HCT116 (cell line): ENCODE data around the gene HERC3. TPM values are rescaled to one million over a fixed set of nuclear protein-coding genes. Genes with fewer than 3 reads are reported as not detected.

Source experiments
- ATAC-seq: fragments of 200-7000 bp; cut with Tn5 transposase; 2 replicates; pipeline ENCODE4 v1.9.1; 2020; ENCODE audit warnings: mild to moderate bottlenecking, moderate library complexity
- BruUV-seq: library from RNA; stranded (reverse); fragments of 400-500 nt; replicated peaks from 2 replicates; lab custom pipeline; 2021; lab: Mats Ljungman, UMichigan
- CTCF ChIA-PET: fragments of 300-600 bp; sonication (Branson Sonifier 250); formaldehyde crosslinking; loops from one replicate; lab custom pipeline; 2021; ENCODE audit warnings: antibody characterized with exemption; lab: Charles Lee
- POLR2A ChIA-PET: fragments of 300-600, 350-600 bp; sonication (Branson Sonifier 250); formaldehyde crosslinking; loops from one replicate; lab custom pipeline; 2021; ENCODE audit warnings: antibody characterized with exemption; lab: Charles Lee
- RAD21 ChIA-PET, 2 experiments: fragments of 300-600 bp; sonication (Branson Sonifier 250); formaldehyde crosslinking; loops; one replicate each; lab custom pipeline; 2023; ENCODE audit warnings: low total read pairs in 2 of 2; ENCODE audit not compliant: uncharacterized antibody in 2 of 2, unreplicated experiment in 2 of 2, low non-redundant PET in 1 of 2; lab: Charles Lee
- DNase-seq: peaks from one replicate; pipeline ENCODE4 v3.0.0-alpha.2; 2010; ENCODE audit warnings: low read depth, low spot score
- H2AFZ ChIP-seq: fragments of 200-600 bp; shearing (Covaris generic), sonication (generic); 2 replicates; pipeline ENCODE4 v1.6.1; 2017; ENCODE audit warnings: low read depth, mixed run types, mixed read lengths, antibody characterized with exemption, low read length; ENCODE audit not compliant: poor library complexity, severe bottlenecking
- H3K27ac ChIP-seq: 2 replicates; pipeline ENCODE4 v1.5.1; 2012; ENCODE audit warnings: low read depth, low read length
- H3K27me3 ChIP-seq: fragments of 200-600 bp; sonication (generic); 2 replicates; pipeline ENCODE4 v1.6.1; 2016; ENCODE audit warnings: mixed run types, low read length, mixed read lengths; ENCODE audit not compliant: insufficient read depth
- H3K36me3 ChIP-seq, 2 experiments: fragments of 200-500 bp in 1 of 2; fragments of 200-600 bp in 1 of 2; sonication (Bioruptor generic) in 1 of 2; sonication (generic) in 1 of 2; 2 replicates each; pipeline versions ENCODE4 v1.5.1 to v1.6.1; 2014 to 2016; ENCODE audit warnings: low read length in 2 of 2, inconsistent platforms in 1 of 2, mixed read lengths in 1 of 2, mixed run types in 1 of 2; ENCODE audit not compliant: insufficient read depth in 2 of 2, control insufficient read depth in 1 of 2
- H3K4me1 ChIP-seq, 2 experiments: fragments of 200-600 bp in 1 of 2; sonication (generic) in 1 of 2; 2 replicates each; pipeline versions ENCODE4 v1.5.1 to v1.6.1; 2012 to 2017; ENCODE audit warnings: low read length in 2 of 2, inconsistent platforms in 1 of 2, mild to moderate bottlenecking in 1 of 2, mixed read lengths in 1 of 2, mixed run types in 1 of 2, moderate library complexity in 1 of 2; ENCODE audit not compliant: insufficient read depth in 2 of 2, control insufficient read depth in 1 of 2
- H3K4me2 ChIP-seq: fragments of 200-600 bp; sonication (generic); 2 replicates; pipeline ENCODE4 v1.6.1; 2017; ENCODE audit warnings: mixed run types, low read length, mixed read lengths
- H3K4me3 ChIP-seq, 2 experiments: fragments of 200-600 bp in 1 of 2; sonication (generic) in 1 of 2; replicated peaks in 1 of 2; 2 replicates each; pipeline ENCODE4 v1.5.1; 2011 to 2016; ENCODE audit warnings: low read length in 2 of 2, control low read depth in 1 of 2, low read depth in 1 of 2, mild to moderate bottlenecking in 1 of 2, mixed read lengths in 1 of 2, mixed run types in 1 of 2
- H3K79me2 ChIP-seq: fragments of 200-600 bp; sonication (generic); 2 replicates; pipeline ENCODE4 v1.6.1; 2017; ENCODE audit warnings: mild to moderate bottlenecking, mixed run types, low read length, moderate library complexity, mixed read lengths; ENCODE audit not compliant: insufficient read depth
- H3K9ac ChIP-seq: fragments of 200-600 bp; sonication (generic); 2 replicates; pipeline ENCODE4 v1.6.1; 2016; ENCODE audit warnings: low read length, mixed read lengths
- H3K9me2 ChIP-seq: fragments of 200-600 bp; sonication (generic), shearing (Covaris generic); 2 replicates; pipeline ENCODE4 v1.6.1; 2017; ENCODE audit warnings: mixed run types, mild to moderate bottlenecking, moderate library complexity; ENCODE audit not compliant: insufficient read depth
- H3K9me3 ChIP-seq, 2 experiments: fragments of 200-500 bp in 1 of 2; fragments of 200-600 bp in 1 of 2; sonication (Bioruptor generic) in 1 of 2; sonication (generic) in 1 of 2; 2 replicates each; pipeline ENCODE4 v1.6.1; 2014 to 2017; ENCODE audit warnings: low read length in 2 of 2, mixed read lengths in 2 of 2, inconsistent platforms in 1 of 2, low read depth in 1 of 2, mild to moderate bottlenecking in 1 of 2, mixed run types in 1 of 2, moderate library complexity in 1 of 2; ENCODE audit not compliant: control insufficient read depth in 1 of 2, insufficient read depth in 1 of 2
- H4K20me1 ChIP-seq: fragments of 200-600 bp; sonication (generic), shearing (Covaris generic); 2 replicates; pipeline ENCODE4 v1.6.1; 2017; ENCODE audit warnings: mixed run types, mild to moderate bottlenecking, moderate library complexity; ENCODE audit not compliant: insufficient read depth
- CBX3 ChIP-seq: IDR thresholded peaks from 2 replicates; pipeline ENCODE4 v1.6.1; 2012; ENCODE audit warnings: low read depth
- CEBPB ChIP-seq: IDR thresholded peaks from 2 replicates; pipeline ENCODE4 v1.6.1; 2012; ENCODE audit warnings: low read depth
- ELF1 ChIP-seq: IDR thresholded peaks from 2 replicates; pipeline ENCODE4 v1.6.1; 2012; ENCODE audit warnings: low read depth, borderline replicate concordance
- EZH2 ChIP-seq: fragments of 200-600 bp; sonication (generic); IDR thresholded peaks from 2 replicates; pipeline ENCODE4 v1.6.1; 2017; ENCODE audit warnings: antibody characterized with exemption, mixed run types
- EZH2phosphoT487 ChIP-seq: fragments of 200-600 bp; IDR thresholded peaks from 2 replicates; pipeline ENCODE4 v1.6.1; 2018; ENCODE audit warnings: antibody characterized with exemption, borderline replicate concordance
- FOSL1 ChIP-seq: IDR thresholded peaks from 2 replicates; pipeline ENCODE4 v1.6.1; 2012; ENCODE audit warnings: low read depth
- JUND ChIP-seq: IDR thresholded peaks from 2 replicates; pipeline ENCODE4 v1.6.1; 2012
- POLR2A ChIP-seq: IDR thresholded peaks from 2 replicates; pipeline ENCODE4 v1.7.0; 2011; ENCODE audit warnings: borderline replicate concordance; ENCODE audit not compliant: insufficient read depth, insufficient read length; ENCODE audit errors: extremely low read depth
- POLR2AphosphoS5 ChIP-seq: IDR thresholded peaks from 2 replicates; pipeline ENCODE4 v1.6.1; 2011; ENCODE audit warnings: mild to moderate bottlenecking, low read depth, low read length, moderate library complexity
- RAD21 ChIP-seq: IDR thresholded peaks from 2 replicates; pipeline ENCODE4 v1.6.1; 2012; ENCODE audit warnings: low read depth, mild to moderate bottlenecking
- SRF ChIP-seq: IDR thresholded peaks from 2 replicates; pipeline ENCODE4 v1.6.1; 2012; ENCODE audit warnings: low read depth
- TCF7L2 ChIP-seq: IDR thresholded peaks from 2 replicates; pipeline ENCODE4 v1.7.0; 2011; ENCODE audit warnings: borderline replicate concordance, inconsistent platforms; ENCODE audit not compliant: insufficient read depth, insufficient read length; ENCODE audit errors: extremely low read depth
- YY1 ChIP-seq: IDR thresholded peaks from 2 replicates; pipeline ENCODE4 v1.6.1; 2011; ENCODE audit warnings: low read length, low read depth, moderate library complexity, mild to moderate bottlenecking; ENCODE audit not compliant: insufficient replicate concordance; ENCODE audit errors: extremely low read depth
- ZFX ChIP-seq: fragments of 450-650 bp; IDR thresholded peaks from 2 replicates; pipeline ENCODE4 v1.6.1; 2017
- intact Hi-C: fragments of 100-400 bp; cut with micrococcal nuclease; formaldehyde crosslinking; loops from 2 replicates; pipeline ENCODE4 v1.10.0; 2022
- total RNA-seq: library from RNA; stranded (reverse); gene quantifications from one replicate; pipeline ENCODE4 v1.2.1, GENCODE V29; 2021; ENCODE audit not compliant: unreplicated experiment
- TF ChIP-seq, protein P1 (sequence below), 3 experiments: fragments of 200-600 bp in 1 of 3; sonication (generic) in 1 of 3; IDR thresholded peaks in 2 of 3; conservative IDR thresholded peaks in 1 of 3; 2 replicates each; pipeline ENCODE4 v1.5.1; 2012 to 2017; ENCODE audit warnings: low read depth in 2 of 3, low read length in 2 of 3, antibody characterized with exemption in 1 of 3, borderline replicate concordance in 1 of 3, control low read depth in 1 of 3, mild to moderate bottlenecking in 1 of 3, mixed read lengths in 1 of 3, mixed run types in 1 of 3, moderate library complexity in 1 of 3; ENCODE audit not compliant: insufficient read depth in 1 of 3
- TF ChIP-seq, protein P2 (sequence below): IDR thresholded peaks from 2 replicates; pipeline ENCODE4 v1.6.1; 2012
- TF ChIP-seq, protein P3 (sequence below): IDR thresholded peaks from 2 replicates; pipeline ENCODE4 v1.6.1; 2012
- TF ChIP-seq, protein P4 (sequence below): IDR thresholded peaks from 2 replicates; pipeline ENCODE4 v1.6.1; 2012; ENCODE audit warnings: low read depth

The HERC3 gene
- total RNA-seq, 1 experiment from 2014 or later: 10.8 TPM

DNA sequence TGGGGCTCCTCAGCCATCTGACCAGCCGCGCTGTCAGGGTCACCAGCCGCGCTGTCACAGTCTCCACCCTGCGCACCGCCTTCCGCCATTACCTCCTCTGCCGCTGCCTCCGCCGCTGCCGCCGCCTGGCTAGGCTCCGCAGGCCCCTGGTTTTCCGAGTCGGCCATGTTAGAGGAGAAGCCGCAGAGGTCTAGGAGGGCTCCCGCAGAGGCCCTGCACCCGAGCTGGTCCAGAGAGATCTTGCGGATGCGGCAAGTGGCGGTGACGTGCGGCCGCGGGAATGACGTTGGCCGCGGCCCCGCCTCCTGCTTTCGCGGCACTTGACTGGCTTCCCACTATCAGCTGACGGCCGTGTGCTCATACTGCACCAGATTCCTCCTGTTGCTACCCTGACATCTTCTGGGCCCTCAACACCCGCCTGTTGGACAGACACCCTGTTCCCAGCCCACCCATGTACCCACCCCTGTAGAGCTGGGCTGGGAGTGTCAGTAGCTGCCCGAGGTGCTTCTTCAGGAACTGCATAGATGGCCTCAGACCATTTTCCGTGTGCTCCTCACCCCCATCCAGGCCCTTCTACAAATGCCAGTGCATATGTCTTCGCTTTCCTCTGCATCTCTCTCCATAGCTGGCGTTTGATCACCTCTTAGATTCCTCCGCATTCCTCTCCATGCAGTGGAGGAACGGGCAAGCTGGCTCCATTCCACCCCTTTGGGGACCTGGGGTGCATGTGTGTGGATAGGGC lies 105.5 kb downstream of the HERC3 start, which contains the start of gene NAP1L5:
NAP1L5 (minus strand) TSS at position 242 of the 742 bp plus-strand sequence; CDS start at position 167, 75 bp downstream.
- Histone ChIP-seq H3K9me3 (no peaks in the 10 kb centered on the region), H3K4me2 (peak within 1 kb of the TSS; percentile 85), H3K4me3 (peak within 1 kb of the TSS; percentile 59 to 64), H3K27ac (no peak within 1 kb of the TSS), H3K9ac (peak within 1 kb of the TSS; percentile 32), H3K4me1 (peaks cover 0 to 5% of the 10 kb centered on the region in 2 experiments; a peak in 1 of 4 replicates), H3K9me2 (no peaks in the 10 kb centered on the region), H3K36me3 (no peaks in the 10 kb centered on the region), H3K27me3 (no peaks in the 10 kb centered on the region), H3K79me2 (no peaks in the 10 kb centered on the region), H2AFZ (peak within 1 kb of the TSS; percentile 30), H4K20me1 (no peaks in the 10 kb centered on the region)
- ATAC-seq (peak; percentile 90), DNase-seq (peak; percentile 13)
- BruUV-seq: no TSS peak
- intact Hi-C loops: no loop called here
- no peak for TF ChIP-seq CBX3
- TF ChIP-seq ZFX: no peak
- no peak for TF ChIP-seq EZH2phosphoT487
- no peak for TF ChIP-seq POLR2A
- TF ChIP-seq FOSL1: no peak
- no peak for TF ChIP-seq SRF
- no peak for TF ChIP-seq TCF7L2
- no peak for TF ChIP-seq CEBPB
- TF ChIP-seq ELF1: no peak
- no peak for TF ChIP-seq YY1
- no peak for TF ChIP-seq POLR2AphosphoS5
- TF ChIP-seq, protein P1, sequence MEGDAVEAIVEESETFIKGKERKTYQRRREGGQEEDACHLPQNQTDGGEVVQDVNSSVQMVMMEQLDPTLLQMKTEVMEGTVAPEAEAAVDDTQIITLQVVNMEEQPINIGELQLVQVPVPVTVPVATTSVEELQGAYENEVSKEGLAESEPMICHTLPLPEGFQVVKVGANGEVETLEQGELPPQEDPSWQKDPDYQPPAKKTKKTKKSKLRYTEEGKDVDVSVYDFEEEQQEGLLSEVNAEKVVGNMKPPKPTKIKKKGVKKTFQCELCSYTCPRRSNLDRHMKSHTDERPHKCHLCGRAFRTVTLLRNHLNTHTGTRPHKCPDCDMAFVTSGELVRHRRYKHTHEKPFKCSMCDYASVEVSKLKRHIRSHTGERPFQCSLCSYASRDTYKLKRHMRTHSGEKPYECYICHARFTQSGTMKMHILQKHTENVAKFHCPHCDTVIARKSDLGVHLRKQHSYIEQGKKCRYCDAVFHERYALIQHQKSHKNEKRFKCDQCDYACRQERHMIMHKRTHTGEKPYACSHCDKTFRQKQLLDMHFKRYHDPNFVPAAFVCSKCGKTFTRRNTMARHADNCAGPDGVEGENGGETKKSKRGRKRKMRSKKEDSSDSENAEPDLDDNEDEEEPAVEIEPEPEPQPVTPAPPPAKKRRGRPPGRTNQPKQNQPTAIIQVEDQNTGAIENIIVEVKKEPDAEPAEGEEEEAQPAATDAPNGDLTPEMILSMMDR (IDR thresholded peaks at IDR 0.05 in 2 of 3, conservative IDR thresholded peaks at IDR 0.05 in 1 of 3; ENCODE audit: borderline replicate concordance in 1 of 3, insufficient read depth in 1 of 3, low read depth in 2 of 3, low read length in 2 of 3): no peak
- TF ChIP-seq, protein P2, sequence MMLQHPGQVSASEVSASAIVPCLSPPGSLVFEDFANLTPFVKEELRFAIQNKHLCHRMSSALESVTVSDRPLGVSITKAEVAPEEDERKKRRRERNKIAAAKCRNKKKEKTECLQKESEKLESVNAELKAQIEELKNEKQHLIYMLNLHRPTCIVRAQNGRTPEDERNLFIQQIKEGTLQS: no peak
- no peak for TF ChIP-seq JUND
- TF ChIP-seq EZH2: no peak
- TF ChIP-seq, protein P3, sequence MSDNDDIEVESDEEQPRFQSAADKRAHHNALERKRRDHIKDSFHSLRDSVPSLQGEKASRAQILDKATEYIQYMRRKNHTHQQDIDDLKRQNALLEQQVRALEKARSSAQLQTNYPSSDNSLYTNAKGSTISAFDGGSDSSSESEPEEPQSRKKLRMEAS: no peak; the same call in 1 of the 2 replicates
- TF ChIP-seq, protein P4, sequence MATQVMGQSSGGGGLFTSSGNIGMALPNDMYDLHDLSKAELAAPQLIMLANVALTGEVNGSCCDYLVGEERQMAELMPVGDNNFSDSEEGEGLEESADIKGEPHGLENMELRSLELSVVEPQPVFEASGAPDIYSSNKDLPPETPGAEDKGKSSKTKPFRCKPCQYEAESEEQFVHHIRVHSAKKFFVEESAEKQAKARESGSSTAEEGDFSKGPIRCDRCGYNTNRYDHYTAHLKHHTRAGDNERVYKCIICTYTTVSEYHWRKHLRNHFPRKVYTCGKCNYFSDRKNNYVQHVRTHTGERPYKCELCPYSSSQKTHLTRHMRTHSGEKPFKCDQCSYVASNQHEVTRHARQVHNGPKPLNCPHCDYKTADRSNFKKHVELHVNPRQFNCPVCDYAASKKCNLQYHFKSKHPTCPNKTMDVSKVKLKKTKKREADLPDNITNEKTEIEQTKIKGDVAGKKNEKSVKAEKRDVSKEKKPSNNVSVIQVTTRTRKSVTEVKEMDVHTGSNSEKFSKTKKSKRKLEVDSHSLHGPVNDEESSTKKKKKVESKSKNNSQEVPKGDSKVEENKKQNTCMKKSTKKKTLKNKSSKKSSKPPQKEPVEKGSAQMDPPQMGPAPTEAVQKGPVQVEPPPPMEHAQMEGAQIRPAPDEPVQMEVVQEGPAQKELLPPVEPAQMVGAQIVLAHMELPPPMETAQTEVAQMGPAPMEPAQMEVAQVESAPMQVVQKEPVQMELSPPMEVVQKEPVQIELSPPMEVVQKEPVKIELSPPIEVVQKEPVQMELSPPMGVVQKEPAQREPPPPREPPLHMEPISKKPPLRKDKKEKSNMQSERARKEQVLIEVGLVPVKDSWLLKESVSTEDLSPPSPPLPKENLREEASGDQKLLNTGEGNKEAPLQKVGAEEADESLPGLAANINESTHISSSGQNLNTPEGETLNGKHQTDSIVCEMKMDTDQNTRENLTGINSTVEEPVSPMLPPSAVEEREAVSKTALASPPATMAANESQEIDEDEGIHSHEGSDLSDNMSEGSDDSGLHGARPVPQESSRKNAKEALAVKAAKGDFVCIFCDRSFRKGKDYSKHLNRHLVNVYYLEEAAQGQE: no peak
- no peak for TF ChIP-seq RAD21
- RAD21 ChIA-PET: no interaction called here
- POLR2A ChIA-PET: no interaction called here
- CTCF ChIA-PET: interaction anchor here (1.6 to 1.7 kb wide), 2 partner anchors 25 to 158 kb away, joined by 3 to 5 read pairs; no protein-coding TSS in a partner anchor
